ENCODE data around the gene PPIF. TPM values are rescaled to one million over a fixed set of nuclear protein-coding genes. Genes with fewer than 3 reads are reported as not detected.

PPIF gene
- total and polyA plus RNA-seq, 4 experiments from 2014 or later, result 10.6 to 33.7 (median 19.7) TPM

DNA sequence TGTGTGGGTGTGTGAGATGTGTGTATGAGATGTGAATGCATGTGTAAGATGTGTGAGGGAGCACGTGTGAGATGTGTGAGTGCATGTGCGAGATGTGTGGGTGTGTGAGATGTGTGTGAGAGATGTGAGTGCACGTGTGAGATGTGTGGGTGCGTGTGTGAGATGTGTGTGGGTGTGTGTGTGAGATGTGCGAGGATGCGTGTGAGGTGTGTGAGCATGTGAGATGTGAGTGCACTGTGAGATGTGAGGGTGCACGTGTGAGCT, 31.0 kb downstream of the PPIF start:
- no peak overlapping the region for H3K4me3 ChIP-seq (ENCODE audit: low read length in 2 of 2)
- no peaks in the 10 kb centered on the region for H3K27me3 ChIP-seq (ENCODE audit: insufficient read depth, low read length)
- Mint-ChIP-seq H3K27me3 (no peaks in the 10 kb centered on the region), H3K27ac (no peak overlapping the region), H3K9me3 (no peaks in the 10 kb centered on the region), H3K36me3 (no peaks in the 10 kb centered on the region), H3K4me3 (no peak overlapping the region), H3K4me1 (peaks cover 0 to 7% (median 3%) of the 10 kb centered on the region in 4 donors)
- no peaks in the 10 kb centered on the region for H3K4me1 ChIP-seq (ENCODE audit: insufficient read depth, low read length)
- no peaks in the 10 kb centered on the region for H3K9me3 ChIP-seq (ENCODE audit: control insufficient read depth in 1 of 2, low read length in 2 of 2)
- CTCF ChIA-PET (ENCODE audit: partially characterized antibody), result no interaction called here
- intact Hi-C loops (cut with micrococcal nuclease), result no loop called here
- H3K36me3 ChIP-seq (ENCODE audit: insufficient read depth, low read length), result no peaks in the 10 kb centered on the region
- no peak for DNase-seq
- POLR2A ChIA-PET (ENCODE audit: partially characterized antibody), result no interaction called here
- H3K27ac ChIP-seq (ENCODE audit: low read depth, low read length), result no peak overlapping the region

DNA sequence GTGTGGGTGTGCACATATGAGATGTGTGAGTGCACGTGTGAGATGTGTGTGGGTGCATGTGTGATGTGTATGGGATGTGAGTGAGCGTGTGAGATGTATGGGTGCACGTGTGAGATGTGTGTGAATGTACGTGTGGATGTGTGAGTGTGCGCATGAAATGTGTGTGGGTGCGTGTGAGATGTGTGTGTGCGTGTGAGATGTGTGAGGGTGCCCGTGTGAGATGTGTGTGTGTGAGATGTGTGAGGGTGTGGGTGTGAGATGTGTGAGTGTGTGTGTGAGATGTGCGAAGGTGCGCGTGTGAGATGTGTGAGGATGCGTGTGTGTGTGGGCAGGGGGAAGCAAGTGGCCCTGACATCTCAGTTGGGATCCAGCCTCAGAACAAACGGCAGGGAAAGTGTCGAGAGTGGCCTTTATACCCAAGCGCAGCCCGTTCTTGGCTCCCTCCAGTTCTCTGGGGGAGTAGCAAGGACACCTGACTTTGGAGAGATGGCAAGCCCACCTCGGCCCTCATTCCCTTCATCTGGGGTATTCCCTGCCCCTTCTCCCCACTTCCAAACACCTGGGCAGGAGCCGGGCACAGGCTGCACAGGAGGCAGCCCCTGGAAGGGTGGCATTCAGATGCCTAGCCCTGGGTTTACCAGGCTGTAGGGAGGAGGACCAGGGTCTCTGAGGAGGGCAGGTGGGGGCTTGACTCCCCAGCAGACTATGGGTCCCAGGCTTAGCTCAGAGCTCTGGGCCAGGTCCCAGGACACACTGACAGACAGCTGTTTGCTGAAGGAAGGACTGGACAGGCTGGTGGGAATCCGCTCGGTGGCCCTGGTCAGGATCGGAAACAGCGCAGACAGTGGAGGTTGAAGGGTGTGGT, 31.6 kb downstream of the PPIF start:
- Histone ChIP-seq H3K27me3 (ENCODE audit: insufficient read depth, low read length) (no peaks in the 10 kb centered on the region), H3K9me3 (ENCODE audit: control insufficient read depth in 1 of 2, low read length in 2 of 2) (no peaks in the 10 kb centered on the region), H3K4me3 (ENCODE audit: low read length in 2 of 2) (no peak overlapping the region), H3K27ac (ENCODE audit: low read depth, low read length) (no peak overlapping the region), H3K4me1 (ENCODE audit: insufficient read depth, low read length) (no peaks in the 10 kb centered on the region), H3K36me3 (ENCODE audit: insufficient read depth, low read length) (no peaks in the 10 kb centered on the region)
- H3K36me3 Mint-ChIP-seq, result no peaks in the 10 kb centered on the region
- no peak for DNase-seq
- H3K27ac Mint-ChIP-seq, result no peak overlapping the region
- ChIA-PET CTCF (ENCODE audit: partially characterized antibody) (no interaction called here), POLR2A (ENCODE audit: partially characterized antibody) (no interaction called here)
- no peak overlapping the region for H3K4me3 Mint-ChIP-seq
- H3K9me3 Mint-ChIP-seq, result no peaks in the 10 kb centered on the region
- intact Hi-C loops (cut with micrococcal nuclease), result no loop called here
- H3K4me1 Mint-ChIP-seq, result peaks cover 0 to 7% (median 3%) of the 10 kb centered on the region in 4 donors
- H3K27me3 Mint-ChIP-seq, result no peaks in the 10 kb centered on the region

DNA sequence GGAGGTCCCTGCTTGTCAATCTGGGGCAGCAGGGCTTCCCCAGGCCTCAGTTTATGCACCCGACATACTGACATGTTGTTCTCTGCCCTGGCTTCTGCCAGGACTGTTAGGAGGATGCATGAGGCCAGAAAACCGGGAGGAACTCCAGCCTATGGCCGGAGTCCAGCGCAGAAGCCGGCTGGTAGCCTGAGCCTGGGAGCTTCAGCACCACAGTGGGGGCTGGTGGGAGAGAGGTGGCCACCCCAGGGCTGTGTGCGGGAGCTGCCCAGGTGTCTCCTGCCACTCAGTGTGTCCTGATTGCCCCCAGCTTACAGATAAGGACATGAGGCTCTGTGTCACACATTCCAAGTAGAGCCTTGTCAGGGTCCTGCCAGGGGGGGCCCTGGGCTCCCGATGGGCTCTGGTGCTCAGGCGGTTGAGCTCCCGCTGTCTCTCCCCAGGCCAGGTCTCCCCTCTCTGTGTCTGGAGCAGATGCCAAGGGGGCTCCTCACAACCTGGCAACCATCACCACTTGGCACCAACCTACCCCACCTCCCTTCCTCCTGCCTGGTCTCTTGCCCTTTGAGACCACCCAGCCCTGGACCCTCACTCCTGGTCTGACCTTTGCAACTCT, 32.3 kb downstream of the PPIF start:
- H3K4me3 Mint-ChIP-seq, result no peak overlapping the region
- Histone ChIP-seq H3K27me3 (ENCODE audit: insufficient read depth, low read length) (no peaks in the 10 kb centered on the region), H3K27ac (ENCODE audit: low read depth, low read length) (no peak overlapping the region), H3K4me1 (ENCODE audit: insufficient read depth, low read length) (no peaks in the 10 kb centered on the region), H3K4me3 (ENCODE audit: low read length in 2 of 2) (no peak overlapping the region), H3K9me3 (ENCODE audit: control insufficient read depth in 1 of 2, low read length in 2 of 2) (no peaks in the 10 kb centered on the region), H3K36me3 (ENCODE audit: insufficient read depth, low read length) (no peaks in the 10 kb centered on the region)
- no peaks in the 10 kb centered on the region for H3K36me3 Mint-ChIP-seq
- ChIA-PET CTCF (ENCODE audit: partially characterized antibody) (no interaction called here), POLR2A (ENCODE audit: partially characterized antibody) (no interaction called here)
- peaks cover 0 to 3% (median 2%) of the 10 kb centered on the region in 4 donors for H3K4me1 Mint-ChIP-seq
- DNase-seq, result no peak
- no peaks in the 10 kb centered on the region for H3K9me3 Mint-ChIP-seq
- no peak overlapping the region for H3K27ac Mint-ChIP-seq
- H3K27me3 Mint-ChIP-seq, result no peaks in the 10 kb centered on the region
- intact Hi-C loops (cut with micrococcal nuclease), result no loop called here

DNA sequence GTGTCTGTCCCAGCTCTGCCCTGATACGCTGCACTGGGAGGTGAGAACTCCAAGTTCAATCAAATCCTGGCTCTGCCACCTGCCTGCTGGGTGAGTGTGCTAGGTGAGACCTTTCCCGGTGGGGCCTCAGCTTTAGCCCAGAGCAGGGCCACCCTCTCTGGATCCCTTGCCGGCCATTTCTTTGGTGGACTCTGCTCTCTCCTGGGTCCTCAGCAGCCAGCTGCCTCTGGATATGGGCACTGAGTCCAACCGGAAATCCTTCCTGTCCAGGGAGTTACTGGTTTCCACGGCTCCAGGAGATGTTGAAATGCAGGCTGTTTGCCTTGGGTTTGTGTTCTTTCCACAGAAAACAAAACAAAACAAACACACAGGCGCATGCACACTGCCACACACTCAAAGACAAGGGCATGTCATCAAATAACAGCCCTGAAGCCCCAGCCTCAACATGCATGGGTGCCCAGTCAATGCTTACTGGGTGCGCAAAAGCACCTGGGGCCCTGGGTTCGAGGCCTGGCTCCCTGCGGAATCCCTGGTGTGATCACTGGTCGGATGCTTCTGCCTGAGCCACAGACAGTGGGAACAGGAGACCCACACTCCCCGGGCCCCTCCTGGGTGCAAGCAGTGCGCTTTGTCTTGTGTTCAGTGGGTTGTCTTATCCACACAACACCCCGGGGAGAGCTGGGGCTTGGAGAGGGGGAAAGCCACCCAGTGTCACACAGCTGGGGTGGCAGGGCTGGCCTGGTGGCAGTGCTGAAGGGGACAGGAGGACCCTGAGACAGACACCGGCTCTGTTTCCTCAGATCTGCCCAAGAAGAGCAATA, 33.1 kb downstream of the PPIF start:
- DNase-seq, result no peak
- H3K4me1 Mint-ChIP-seq, result no peaks in the 10 kb centered on the region

DNA sequence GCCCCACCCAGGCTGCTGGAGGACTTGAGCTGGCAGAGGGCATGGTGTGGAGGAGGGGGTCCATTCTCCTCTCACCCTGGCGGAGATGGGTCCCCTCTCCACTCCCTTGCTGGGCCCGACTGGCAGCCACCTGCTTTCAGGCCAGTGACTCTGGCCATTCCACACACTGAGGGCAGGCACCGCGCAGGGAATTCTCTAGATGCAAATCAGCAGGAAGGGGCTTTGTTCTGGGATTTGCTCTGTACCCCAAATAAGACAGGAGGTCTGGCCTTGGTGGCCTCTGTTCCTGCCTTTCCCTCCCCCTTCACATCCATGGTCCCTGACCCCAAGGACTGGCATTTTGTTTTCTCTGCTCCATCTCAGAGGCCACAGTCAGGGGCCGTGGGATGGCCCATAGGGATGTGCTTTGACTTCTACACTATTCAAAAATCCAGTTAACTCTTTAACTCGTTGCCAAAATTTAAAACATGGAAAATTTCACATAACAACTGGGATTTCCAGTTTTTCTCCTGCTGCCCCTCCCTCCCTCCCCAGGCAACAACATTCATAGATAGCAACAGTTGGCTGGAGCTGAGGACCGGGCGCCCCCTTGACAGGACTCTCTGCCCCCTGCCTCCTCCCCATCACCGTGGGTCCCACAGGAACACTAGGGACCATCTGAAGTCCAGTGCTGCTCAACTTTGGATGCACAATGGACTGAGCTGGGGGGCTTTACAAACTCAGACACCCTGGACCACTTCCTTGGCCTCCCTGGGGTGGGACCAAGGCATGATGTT, 33.9 kb downstream of the PPIF start:
- no peaks in the 10 kb centered on the region for H3K9me3 ChIP-seq (ENCODE audit: control insufficient read depth in 1 of 2, low read length in 2 of 2)
- H3K4me1 ChIP-seq (ENCODE audit: insufficient read depth, low read length), result no peaks in the 10 kb centered on the region
- ChIA-PET CTCF (ENCODE audit: partially characterized antibody) (no interaction called here), POLR2A (ENCODE audit: partially characterized antibody) (no interaction called here)
- Mint-ChIP-seq H3K36me3 (no peaks in the 10 kb centered on the region), H3K4me3 (no peak overlapping the region), H3K27me3 (no peaks in the 10 kb centered on the region), H3K9me3 (no peaks in the 10 kb centered on the region), H3K4me1 (no peaks in the 10 kb centered on the region), H3K27ac (no peak overlapping the region)
- intact Hi-C loops (cut with micrococcal nuclease), result no loop called here
- no peaks in the 10 kb centered on the region for H3K36me3 ChIP-seq (ENCODE audit: insufficient read depth, low read length)
- no peaks in the 10 kb centered on the region for H3K27me3 ChIP-seq (ENCODE audit: insufficient read depth, low read length)
- no peak for DNase-seq
- no peak overlapping the region for H3K27ac ChIP-seq (ENCODE audit: low read depth, low read length)
- H3K4me3 ChIP-seq (ENCODE audit: low read length in 2 of 2), result no peak overlapping the region

More for the DNA sequence above, 33.1 kb downstream of the PPIF start:
- H3K9me3 Mint-ChIP-seq, result no peaks in the 10 kb centered on the region
- no peaks in the 10 kb centered on the region for H3K36me3 ChIP-seq (ENCODE audit: insufficient read depth, low read length)
- H3K36me3 Mint-ChIP-seq, result no peaks in the 10 kb centered on the region
- H3K4me3 ChIP-seq (ENCODE audit: low read length in 2 of 2), result no peak overlapping the region
- H3K4me1 ChIP-seq (ENCODE audit: insufficient read depth, low read length), result no peaks in the 10 kb centered on the region
- H3K27ac Mint-ChIP-seq, result no peak overlapping the region
- H3K4me3 Mint-ChIP-seq, result no peak overlapping the region
- no peaks in the 10 kb centered on the region for H3K9me3 ChIP-seq (ENCODE audit: control insufficient read depth in 1 of 2, low read length in 2 of 2)
- H3K27ac ChIP-seq (ENCODE audit: low read depth, low read length), result no peak overlapping the region
- intact Hi-C loops (cut with micrococcal nuclease), result no loop called here
- ChIA-PET POLR2A (ENCODE audit: partially characterized antibody) (no interaction called here), CTCF (ENCODE audit: partially characterized antibody) (no interaction called here)
- no peaks in the 10 kb centered on the region for H3K27me3 ChIP-seq (ENCODE audit: insufficient read depth, low read length)
- no peaks in the 10 kb centered on the region for H3K27me3 Mint-ChIP-seq

DNA sequence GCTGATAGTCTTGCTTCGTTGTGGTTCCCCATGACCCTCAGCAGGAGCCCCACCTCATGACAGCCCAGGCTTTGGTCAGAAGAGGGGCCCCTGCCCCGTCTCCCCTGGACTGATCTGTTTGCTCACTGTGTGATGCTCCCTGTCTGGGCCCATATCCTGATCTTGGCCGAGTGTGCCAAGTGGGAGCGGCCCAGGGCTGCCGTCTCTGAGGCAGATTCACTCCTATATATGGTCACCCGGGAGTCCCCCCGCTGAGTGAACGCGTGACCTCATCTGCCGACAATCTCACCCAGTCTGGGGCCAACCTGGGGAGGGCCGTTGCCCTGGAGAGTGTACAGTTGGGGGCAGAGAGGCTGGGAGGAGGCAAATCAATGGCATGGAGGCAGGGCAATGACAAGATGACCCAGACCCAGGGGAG, 34.5 kb downstream of the PPIF start:
- Mint-ChIP-seq H3K27me3 (no peaks in the 10 kb centered on the region), H3K4me1 (no peaks in the 10 kb centered on the region), H3K36me3 (no peaks in the 10 kb centered on the region), H3K9me3 (no peaks in the 10 kb centered on the region), H3K4me3 (no peak overlapping the region), H3K27ac (no peak overlapping the region)
- Histone ChIP-seq H3K9me3 (ENCODE audit: control insufficient read depth in 1 of 2, low read length in 2 of 2) (no peaks in the 10 kb centered on the region), H3K4me3 (ENCODE audit: low read length in 2 of 2) (no peak overlapping the region), H3K27me3 (ENCODE audit: insufficient read depth, low read length) (no peaks in the 10 kb centered on the region), H3K4me1 (ENCODE audit: insufficient read depth, low read length) (no peaks in the 10 kb centered on the region), H3K27ac (ENCODE audit: low read depth, low read length) (no peak overlapping the region), H3K36me3 (ENCODE audit: insufficient read depth, low read length) (no peaks in the 10 kb centered on the region)
- ChIA-PET CTCF (ENCODE audit: partially characterized antibody) (no interaction called here), POLR2A (ENCODE audit: partially characterized antibody) (no interaction called here)
- no peak for DNase-seq
- intact Hi-C loops (cut with micrococcal nuclease), result no loop called here

DNA sequence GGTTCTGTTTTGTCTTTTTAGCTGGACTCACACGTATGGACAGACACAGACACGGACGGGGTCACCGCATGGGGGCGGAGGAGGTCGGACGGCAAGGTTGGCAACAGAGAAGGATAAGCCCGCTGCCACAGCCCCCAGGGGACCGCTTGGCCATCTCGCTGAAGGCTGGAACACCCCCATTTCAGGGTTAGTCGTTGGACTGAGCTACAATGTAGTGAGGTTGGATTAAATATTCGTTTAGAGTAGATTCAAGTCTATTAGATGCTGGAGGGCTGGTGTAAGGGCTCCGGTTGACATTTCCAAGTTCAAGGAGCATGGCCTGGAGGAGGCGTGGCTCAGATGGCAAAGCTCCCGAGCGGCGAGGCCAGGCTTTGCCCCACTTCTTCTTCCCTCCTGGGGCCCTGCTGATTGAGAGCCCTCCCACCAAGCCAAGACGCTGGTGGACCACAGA, 35.2 kb downstream of the PPIF start:
- Histone ChIP-seq H3K4me3 (ENCODE audit: low read length in 2 of 2) (no peak overlapping the region), H3K36me3 (ENCODE audit: insufficient read depth, low read length) (no peaks in the 10 kb centered on the region), H3K4me1 (ENCODE audit: insufficient read depth, low read length) (no peaks in the 10 kb centered on the region), H3K27me3 (ENCODE audit: insufficient read depth, low read length) (no peaks in the 10 kb centered on the region), H3K9me3 (ENCODE audit: control insufficient read depth in 1 of 2, low read length in 2 of 2) (no peaks in the 10 kb centered on the region), H3K27ac (ENCODE audit: low read depth, low read length) (no peak overlapping the region)
- Mint-ChIP-seq H3K9me3 (no peaks in the 10 kb centered on the region), H3K27me3 (no peaks in the 10 kb centered on the region), H3K36me3 (no peaks in the 10 kb centered on the region), H3K4me1 (no peaks in the 10 kb centered on the region), H3K27ac (no peak overlapping the region), H3K4me3 (no peak overlapping the region)
- CTCF ChIA-PET (ENCODE audit: partially characterized antibody), result interaction anchor here (1.1 to 2.2 kb wide), 2 partner anchors 8 to 9 kb away, joined by 4 to 9 read pairs; no protein-coding TSS in a partner anchor
- DNase-seq, result no peak
- intact Hi-C loops (cut with micrococcal nuclease), result no loop called here
- POLR2A ChIA-PET (ENCODE audit: partially characterized antibody), result no interaction called here

Data from CD4-positive, alpha-beta memory T cell (primary cell).